Breast epithelium (tissue), 3 donors: Measurements from ENCODE around the gene CFAP57.

Experiments used
- POLR2AphosphoS5 ChIP-seq, 3 donors: sonication (generic); formaldehyde crosslinking; IDR thresholded peaks; one replicate each; pipeline ENCODE4 v1.6.1; 2017; ENCODE audit warnings: antibody characterized with exemption in 3 of 3
- TF ChIP-seq, protein P1 (sequence below), 3 donors: fragments of 450-650 bp; IDR thresholded peaks; one replicate each; pipeline ENCODE4 v1.5.1; 2016 to 2017; ENCODE audit warnings: antibody characterized with exemption in 3 of 3, mild to moderate bottlenecking in 3 of 3, moderate library complexity in 3 of 3

DNA sequence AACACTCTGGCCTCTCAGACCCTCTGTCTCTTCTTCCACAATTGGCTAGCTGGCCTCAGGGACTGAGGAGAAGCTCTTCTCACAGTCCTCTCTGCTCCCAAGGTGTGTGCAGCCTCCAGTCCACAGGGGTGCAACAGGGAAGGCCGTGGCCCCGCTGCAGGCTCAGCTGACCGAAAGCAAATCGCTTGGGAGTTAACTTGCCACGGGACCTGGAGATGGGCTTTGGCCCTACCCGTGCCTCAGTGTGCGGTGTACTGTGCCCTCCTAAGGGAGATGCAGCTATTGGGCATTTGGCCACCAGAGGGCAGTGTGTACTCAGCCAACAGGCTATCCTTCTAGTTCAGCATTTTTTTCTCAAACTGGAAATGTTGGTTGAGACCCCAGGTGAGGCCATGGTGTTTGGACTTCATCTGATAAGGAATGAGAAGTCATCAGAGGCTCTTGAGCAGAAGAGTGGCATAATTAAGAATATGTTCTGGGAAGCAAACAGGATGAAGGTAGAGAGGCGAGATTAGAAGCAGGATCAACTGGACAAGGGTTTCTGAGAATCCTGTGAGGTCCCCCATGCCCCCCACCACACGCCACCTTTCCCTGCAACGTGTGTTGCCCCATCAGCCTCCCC is 55.1 kb downstream of the CFAP57 start:
- TF ChIP-seq, protein P1, sequence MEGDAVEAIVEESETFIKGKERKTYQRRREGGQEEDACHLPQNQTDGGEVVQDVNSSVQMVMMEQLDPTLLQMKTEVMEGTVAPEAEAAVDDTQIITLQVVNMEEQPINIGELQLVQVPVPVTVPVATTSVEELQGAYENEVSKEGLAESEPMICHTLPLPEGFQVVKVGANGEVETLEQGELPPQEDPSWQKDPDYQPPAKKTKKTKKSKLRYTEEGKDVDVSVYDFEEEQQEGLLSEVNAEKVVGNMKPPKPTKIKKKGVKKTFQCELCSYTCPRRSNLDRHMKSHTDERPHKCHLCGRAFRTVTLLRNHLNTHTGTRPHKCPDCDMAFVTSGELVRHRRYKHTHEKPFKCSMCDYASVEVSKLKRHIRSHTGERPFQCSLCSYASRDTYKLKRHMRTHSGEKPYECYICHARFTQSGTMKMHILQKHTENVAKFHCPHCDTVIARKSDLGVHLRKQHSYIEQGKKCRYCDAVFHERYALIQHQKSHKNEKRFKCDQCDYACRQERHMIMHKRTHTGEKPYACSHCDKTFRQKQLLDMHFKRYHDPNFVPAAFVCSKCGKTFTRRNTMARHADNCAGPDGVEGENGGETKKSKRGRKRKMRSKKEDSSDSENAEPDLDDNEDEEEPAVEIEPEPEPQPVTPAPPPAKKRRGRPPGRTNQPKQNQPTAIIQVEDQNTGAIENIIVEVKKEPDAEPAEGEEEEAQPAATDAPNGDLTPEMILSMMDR (IDR thresholded peaks at IDR 0.05) = peak; percentile 87 to 92 (median 91)
- TF ChIP-seq POLR2AphosphoS5 (IDR thresholded peaks at IDR 0.05) = peak in 1 of 3 donors; percentile 28
